Nephron progenitor cell (in vitro differentiated cells): ENCODE results near the gene LCE4A.
"Not testable (repeated sequence)": the region's sequence is repeated elsewhere in the genome, so short reads cannot be mapped to it uniquely, and the experiment has no call there.

Source experiments
- DNase-seq: peaks from one replicate; pipeline ENCODE4 v3.0.0; 2021
- H3K27ac Mint-ChIP-seq: 2 replicates; pipeline ENCODE4 v1.8.0; 2021; ENCODE audit warnings: mild to moderate bottlenecking, moderate library complexity, mixed read lengths
- H3K27me3 Mint-ChIP-seq: 2 replicates; pipeline ENCODE4 v1.8.0; 2021; ENCODE audit warnings: mild to moderate bottlenecking, low read depth, mixed read lengths; ENCODE audit not compliant: poor library complexity
- H3K36me3 Mint-ChIP-seq: 2 replicates; pipeline ENCODE4 v1.8.0; 2021; ENCODE audit warnings: low read depth, mixed read lengths
- H3K4me1 Mint-ChIP-seq: 2 replicates; pipeline ENCODE4 v1.8.0; 2021; ENCODE audit warnings: mixed read lengths
- H3K4me3 Mint-ChIP-seq: 2 replicates; pipeline ENCODE4 v1.8.0; 2021; ENCODE audit warnings: mild to moderate bottlenecking, moderate library complexity, mixed read lengths
- H3K9me3 Mint-ChIP-seq: 2 replicates; pipeline ENCODE4 v1.8.0; 2021; ENCODE audit warnings: mild to moderate bottlenecking, moderate library complexity, mixed read lengths
- CTCF ChIP-seq: fragments of 200-600 bp; sonication (generic); IDR thresholded peaks from 2 replicates; pipeline ENCODE4 v1.5.0; 2021; ENCODE audit warnings: antibody characterized with exemption

Gene LCE4A

GRCh38 chr1:152707860-152708259 is at the start of gene LCE4A:
Gene LCE4A, plus strand, starts transcription at chr1:152708160. Its CDS starts 916 bp downstream, at chr1:152709076.
- Mint-ChIP-seq H3K36me3 (no peaks in the 10 kb centered on the region), H3K9me3 (peaks cover 84% of the 10 kb centered on the region), H3K4me3 (no peak within 1 kb of the TSS), H3K27me3 (peaks cover 8% of the 10 kb centered on the region), H3K4me1 (no peaks in the 10 kb centered on the region), H3K27ac (no peak within 1 kb of the TSS)
- TF ChIP-seq CTCF, result no peak
- no peak for DNase-seq

- no peaks in the 10 kb centered on the region for H3K36me3 Mint-ChIP-seq
- no peaks in the 10 kb centered on the region for H3K27me3 Mint-ChIP-seq
- no peak for DNase-seq
- no peaks in the 10 kb centered on the region for H3K4me1 Mint-ChIP-seq
- peaks cover 84% of the 10 kb centered on the region for H3K9me3 Mint-ChIP-seq
- H3K4me3 Mint-ChIP-seq, result no peak overlapping the region
- no peak overlapping the region for H3K27ac Mint-ChIP-seq
- no peak for TF ChIP-seq CTCF
Measured at GRCh38 chr1:152658649-152659048, 49.3 kb upstream of the LCE4A start.

- no peak for DNase-seq
- no peaks in the 10 kb centered on the region for H3K27me3 Mint-ChIP-seq
Measured at GRCh38 chr1:152663098-152663497, 44.9 kb upstream of the LCE4A start, which contains the start of gene LCE2D. Gene LCE2D, plus strand, starts transcription at chr1:152663380. Its CDS starts 726 bp downstream, at chr1:152664106.

GRCh38 chr1:152666171-152666570 is 41.8 kb upstream of the LCE4A start:
- not testable (repeated sequence) for H3K27ac Mint-ChIP-seq, H3K4me3 Mint-ChIP-seq, H3K27me3 Mint-ChIP-seq, DNase-seq, H3K4me1 Mint-ChIP-seq, H3K36me3 Mint-ChIP-seq
- H3K9me3 Mint-ChIP-seq, result peaks cover 91% of the 10 kb centered on the region

More at GRCh38 chr1:152663098-152663497, 44.9 kb upstream of the LCE4A start, which contains the start of gene LCE2D:
- TF ChIP-seq CTCF, result no peak
- no peaks in the 10 kb centered on the region for H3K4me1 Mint-ChIP-seq
- no peak within 1 kb of the TSS for H3K27ac Mint-ChIP-seq
- H3K36me3 Mint-ChIP-seq, result no peaks in the 10 kb centered on the region
- H3K9me3 Mint-ChIP-seq, result peaks cover 89% of the 10 kb centered on the region
- H3K4me3 Mint-ChIP-seq, result no peak within 1 kb of the TSS

- no peak for TF ChIP-seq CTCF
- H3K4me1 Mint-ChIP-seq, result no peaks in the 10 kb centered on the region
- DNase-seq, result no peak
- no peak overlapping the region for H3K27ac Mint-ChIP-seq
- no peaks in the 10 kb centered on the region for H3K36me3 Mint-ChIP-seq
- no peak overlapping the region for H3K4me3 Mint-ChIP-seq
- H3K27me3 Mint-ChIP-seq, result no peaks in the 10 kb centered on the region
- peaks cover 93% of the 10 kb centered on the region for H3K9me3 Mint-ChIP-seq
Measured at GRCh38 chr1:152667648-152668047, 40.3 kb upstream of the LCE4A start.

GRCh38 chr1:152673016-152673415 is 34.9 kb upstream of the LCE4A start:
- peaks cover 88% of the 10 kb centered on the region for H3K9me3 Mint-ChIP-seq
- no peak for DNase-seq
- H3K4me1 Mint-ChIP-seq, result no peaks in the 10 kb centered on the region
- no peak for TF ChIP-seq CTCF
- peaks cover 3% of the 10 kb centered on the region for H3K27me3 Mint-ChIP-seq
- no peak overlapping the region for H3K27ac Mint-ChIP-seq
- H3K36me3 Mint-ChIP-seq, result no peaks in the 10 kb centered on the region
- no peak overlapping the region for H3K4me3 Mint-ChIP-seq

- not testable (repeated sequence) for H3K27me3 Mint-ChIP-seq, H3K4me1 Mint-ChIP-seq, H3K36me3 Mint-ChIP-seq, H3K4me3 Mint-ChIP-seq, DNase-seq, H3K27ac Mint-ChIP-seq
- peaks cover 81% of the 10 kb centered on the region for H3K9me3 Mint-ChIP-seq
Measured at GRCh38 chr1:152674983-152675382, 33.0 kb upstream of the LCE4A start, which contains the start of gene LCE2C. Gene LCE2C, plus strand, starts transcription at chr1:152675279. Its CDS starts 737 bp downstream, at chr1:152676016.
